Naive B cell (primary cell): ENCODE results near the gene KNOP1. TPM values are rescaled to one million over a fixed set of nuclear protein-coding genes. Genes with fewer than 3 reads are reported as not detected.

Experiments
- ATAC-seq, 2 donors: fragments of 150-1000 bp; cut with Tn5 transposase; 2 replicates each; pipeline ENCODE4 v1.10.0; 2021; ENCODE audit warnings: low read depth in 2 of 2, mild to moderate bottlenecking in 2 of 2, moderate library complexity in 2 of 2
- DNase-seq: peaks from one replicate; pipeline ENCODE4 v3.0.0; 2022
- H3K27ac Mint-ChIP-seq, 6 donors: one replicate each; pipeline ENCODE4 v1.8.0; 2020 to 2022; ENCODE audit warnings: mild to moderate bottlenecking in 6 of 6, mixed read lengths in 6 of 6, moderate library complexity in 5 of 6, inconsistent platforms in 2 of 6
- H3K27me3 Mint-ChIP-seq, 3 donors: one replicate each; pipeline ENCODE4 v1.8.0; 2021 to 2022; ENCODE audit warnings: mixed read lengths in 3 of 3, mild to moderate bottlenecking in 1 of 3
- H3K36me3 Mint-ChIP-seq, 2 donors: one replicate each; pipeline ENCODE4 v1.8.0; 2020 to 2022; ENCODE audit warnings: mixed read lengths in 2 of 2, inconsistent platforms in 1 of 2, mild to moderate bottlenecking in 1 of 2
- H3K4me1 Mint-ChIP-seq, 3 donors: one replicate each; pipeline ENCODE4 v1.8.0; 2020 to 2022; ENCODE audit warnings: mixed read lengths in 3 of 3, inconsistent platforms in 1 of 3, mild to moderate bottlenecking in 1 of 3, moderate library complexity in 1 of 3
- H3K4me3 Mint-ChIP-seq, 8 donors: one replicate each; pipeline ENCODE4 v1.8.0; 2020 to 2022; ENCODE audit warnings: mild to moderate bottlenecking in 8 of 8, mixed read lengths in 8 of 8, moderate library complexity in 8 of 8, inconsistent platforms in 2 of 8
- H3K9me3 Mint-ChIP-seq, 7 donors: one replicate each; pipeline ENCODE4 v1.8.0; 2020 to 2022; ENCODE audit warnings: mixed read lengths in 7 of 7, mild to moderate bottlenecking in 5 of 7, inconsistent platforms in 2 of 7, moderate library complexity in 1 of 7
- polyA plus RNA-seq, 6 donors: library from polyadenylated mRNA; unstranded; fragments of 300-500 nt; fragmentation: Illumina TruSeq; gene quantifications; one replicate each; pipeline ENCODE4 v1.2.3, GENCODE V29; 2021; ENCODE audit warnings: low read depth in 6 of 6

Gene KNOP1
- polyA plus RNA-seq, 6 donors from 2014 or later, result 2.2 to 8.3 (median 5.9) TPM

- H3K9me3 Mint-ChIP-seq, result no peaks in the 10 kb centered on the region
- peaks cover 0 to 4% (median 0%) of the 10 kb centered on the region in 3 donors for H3K4me1 Mint-ChIP-seq
- no peaks in the 10 kb centered on the region for H3K27me3 Mint-ChIP-seq
- H3K4me3 Mint-ChIP-seq, result no peak overlapping the region
- ATAC-seq, result no peak
- no peak for DNase-seq
- peak overlapping the region in 3 of 6 donors; percentile 41 to 86 (median 61) for H3K27ac Mint-ChIP-seq
- H3K36me3 Mint-ChIP-seq, result peaks cover 10 to 19% of the 10 kb centered on the region in 2 donors
These were observed 19.3 kb downstream of the KNOP1 start for GRCh38 chr16:19698480-19699465.

DNA sequence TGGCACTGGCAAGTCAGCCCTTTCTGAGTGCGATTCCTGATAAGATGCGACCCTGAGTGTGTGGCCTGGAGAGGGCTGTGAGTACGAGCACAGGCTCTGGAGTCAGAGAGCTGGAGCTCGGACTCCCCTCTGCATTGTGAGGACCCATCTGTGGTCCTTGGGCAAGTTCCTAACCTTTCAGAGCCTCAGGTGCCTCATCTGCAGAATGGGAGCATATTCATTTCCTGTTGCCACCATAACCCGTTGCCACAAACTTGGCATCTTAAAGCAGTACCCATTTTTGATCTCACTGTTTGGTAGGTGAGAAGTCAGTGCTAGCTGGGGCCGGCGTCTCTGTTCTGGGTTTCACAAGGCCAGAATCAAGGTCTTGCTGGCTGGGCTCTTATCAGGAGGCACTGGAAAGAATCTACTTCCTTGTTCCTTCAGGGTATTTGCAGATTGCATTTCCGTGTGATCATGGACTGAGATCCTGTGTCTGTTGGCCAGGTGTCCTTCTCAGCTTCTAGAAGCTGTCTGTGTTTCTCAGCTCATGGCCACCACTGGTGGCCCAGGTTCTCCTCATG is 20.2 kb downstream of the KNOP1 start:
- Mint-ChIP-seq H3K9me3 (no peaks in the 10 kb centered on the region), H3K27me3 (no peaks in the 10 kb centered on the region), H3K4me3 (no peak overlapping the region), H3K4me1 (peaks cover 0 to 4% (median 0%) of the 10 kb centered on the region in 3 donors), H3K27ac (peak overlapping the region in 2 of 6 donors; percentile 69 to 86), H3K36me3 (peaks cover 10 to 12% of the 10 kb centered on the region in 2 donors)
- DNase-seq (no peak), ATAC-seq (no peak)

GRCh38 chr16:19696961-19697360 is 21.1 kb downstream of the KNOP1 start:
- peak overlapping the region in 1 of 6 donors; percentile 59 for H3K27ac Mint-ChIP-seq
- ATAC-seq, result no peak
- no peaks in the 10 kb centered on the region for H3K9me3 Mint-ChIP-seq
- no peaks in the 10 kb centered on the region for H3K27me3 Mint-ChIP-seq
- no peak overlapping the region for H3K4me3 Mint-ChIP-seq
- DNase-seq, result no peak
- peaks cover 10 to 12% of the 10 kb centered on the region in 2 donors for H3K36me3 Mint-ChIP-seq
- peaks cover 0 to 4% (median 0%) of the 10 kb centered on the region in 3 donors for H3K4me1 Mint-ChIP-seq

DNA sequence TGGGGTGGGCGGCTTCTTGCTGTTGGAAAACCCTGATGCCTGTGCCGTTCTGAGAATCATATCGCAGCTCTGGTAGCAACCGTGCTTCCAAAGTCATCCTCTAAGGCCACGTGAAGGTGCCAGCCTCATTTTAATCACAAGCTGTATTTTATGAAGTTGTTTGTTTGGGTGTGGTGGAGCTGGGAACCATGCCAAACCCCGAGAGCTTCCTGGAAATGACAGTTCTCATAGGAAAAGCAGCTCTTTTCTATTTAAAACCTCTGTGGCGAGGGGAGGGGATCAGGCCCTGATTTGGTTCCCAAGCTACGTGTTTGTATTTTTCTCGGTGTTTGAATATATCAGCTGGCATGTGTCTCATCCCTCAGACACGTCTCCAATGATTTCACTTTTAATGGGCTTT is 21.7 kb downstream of the KNOP1 start:
- Mint-ChIP-seq H3K9me3 (no peaks in the 10 kb centered on the region), H3K27ac (peak overlapping the region in 2 of 6 donors; percentile 19 to 83), H3K4me1 (peaks cover 0 to 4% (median 0%) of the 10 kb centered on the region in 3 donors), H3K36me3 (peaks cover 10 to 15% of the 10 kb centered on the region in 2 donors), H3K4me3 (no peak overlapping the region), H3K27me3 (no peaks in the 10 kb centered on the region)
- no peak for ATAC-seq
- no peak for DNase-seq

GRCh38 chr16:19694989-19695388 is 23.0 kb downstream of the KNOP1 start:
- H3K9me3 Mint-ChIP-seq, result no peaks in the 10 kb centered on the region
- no peak for ATAC-seq
- peaks cover 9 to 10% of the 10 kb centered on the region in 2 donors for H3K36me3 Mint-ChIP-seq
- no peak for DNase-seq
- peaks cover 0 to 4% (median 0%) of the 10 kb centered on the region in 3 donors for H3K4me1 Mint-ChIP-seq
- H3K27ac Mint-ChIP-seq, result no peak overlapping the region
- H3K4me3 Mint-ChIP-seq, result no peak overlapping the region
- no peaks in the 10 kb centered on the region for H3K27me3 Mint-ChIP-seq

GRCh38 chr16:19691161-19691711 is 26.8 kb downstream of the KNOP1 start:
- DNase-seq, result no peak
- no peak for ATAC-seq
- Mint-ChIP-seq H3K27ac (peak overlapping the region in 3 of 6 donors; percentile 32 to 94 (median 53)), H3K36me3 (peaks cover 8 to 10% of the 10 kb centered on the region in 2 donors), H3K4me3 (no peak overlapping the region), H3K9me3 (no peaks in the 10 kb centered on the region), H3K27me3 (no peaks in the 10 kb centered on the region), H3K4me1 (no peaks in the 10 kb centered on the region)

GRCh38 chr16:19690196-19690595 is 27.8 kb downstream of the KNOP1 start:
- Mint-ChIP-seq H3K36me3 (peaks cover 18 to 20% of the 10 kb centered on the region in 2 donors), H3K27me3 (no peaks in the 10 kb centered on the region), H3K27ac (no peak overlapping the region), H3K9me3 (peaks cover 0 to 7% (median 0%) of the 10 kb centered on the region in 7 donors), H3K4me1 (no peaks in the 10 kb centered on the region), H3K4me3 (no peak overlapping the region)
- DNase-seq, result no peak
- ATAC-seq, result no peak

- H3K4me1 Mint-ChIP-seq, result no peaks in the 10 kb centered on the region
- no peak overlapping the region for H3K27ac Mint-ChIP-seq
- no peak for ATAC-seq
- H3K36me3 Mint-ChIP-seq, result peaks cover 25 to 29% of the 10 kb centered on the region in 2 donors
- H3K4me3 Mint-ChIP-seq, result no peak overlapping the region
- H3K27me3 Mint-ChIP-seq, result no peaks in the 10 kb centered on the region
- no peak for DNase-seq
- H3K9me3 Mint-ChIP-seq, result peaks cover 0 to 10% (median 3%) of the 10 kb centered on the region in 7 donors
These were observed 28.7 kb downstream of the KNOP1 start for GRCh38 chr16:19689342-19689741.

- peaks cover 0 to 10% (median 3%) of the 10 kb centered on the region in 7 donors for H3K9me3 Mint-ChIP-seq
- ATAC-seq (no peak), DNase-seq (no peak)
- no peak overlapping the region for H3K4me3 Mint-ChIP-seq
- H3K36me3 Mint-ChIP-seq, result peaks cover 31 to 32% of the 10 kb centered on the region in 2 donors
- no peak overlapping the region for H3K27ac Mint-ChIP-seq
- no peaks in the 10 kb centered on the region for H3K27me3 Mint-ChIP-seq
- no peaks in the 10 kb centered on the region for H3K4me1 Mint-ChIP-seq
These were observed 29.5 kb downstream of the KNOP1 start for GRCh38 chr16:19688396-19689024.

DNA sequence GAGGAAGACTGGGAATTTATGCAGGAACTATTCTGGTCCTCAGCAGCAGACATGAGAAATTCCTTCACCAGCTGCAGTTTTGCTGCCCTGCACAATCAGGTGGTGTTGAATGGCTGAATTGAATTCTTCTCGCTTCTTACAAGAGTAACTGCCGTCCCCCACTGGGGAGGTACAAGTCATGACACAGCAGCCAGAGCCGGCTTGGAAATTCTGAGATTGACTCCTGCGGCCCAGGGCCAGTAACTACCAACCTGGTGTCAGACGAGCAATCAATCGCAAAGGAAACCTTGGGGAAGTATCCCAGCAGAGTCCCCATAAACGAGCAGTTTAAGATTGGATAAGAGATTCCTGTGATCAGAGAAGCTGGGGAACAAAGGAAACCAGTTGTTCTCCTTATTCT is 30.7 kb downstream of the KNOP1 start:
- H3K9me3 Mint-ChIP-seq, result peaks cover 0 to 12% (median 3%) of the 10 kb centered on the region in 7 donors
- DNase-seq (no peak), ATAC-seq (no peak)
- peaks cover 40 to 43% of the 10 kb centered on the region in 2 donors for H3K36me3 Mint-ChIP-seq
- no peaks in the 10 kb centered on the region for H3K4me1 Mint-ChIP-seq
- peak overlapping the region in 1 of 6 donors; percentile 65 for H3K27ac Mint-ChIP-seq
- H3K27me3 Mint-ChIP-seq, result no peaks in the 10 kb centered on the region
- no peak overlapping the region for H3K4me3 Mint-ChIP-seq

- Mint-ChIP-seq H3K4me1 (no peaks in the 10 kb centered on the region), H3K27ac (no peak overlapping the region), H3K9me3 (peaks cover 0 to 12% (median 3%) of the 10 kb centered on the region in 7 donors), H3K27me3 (no peaks in the 10 kb centered on the region), H3K4me3 (no peak overlapping the region), H3K36me3 (peaks cover 42 to 44% of the 10 kb centered on the region in 2 donors)
- no peak for DNase-seq
- no peak for ATAC-seq
These were observed 32.9 kb downstream of the KNOP1 start for GRCh38 chr16:19685176-19685575.

DNA sequence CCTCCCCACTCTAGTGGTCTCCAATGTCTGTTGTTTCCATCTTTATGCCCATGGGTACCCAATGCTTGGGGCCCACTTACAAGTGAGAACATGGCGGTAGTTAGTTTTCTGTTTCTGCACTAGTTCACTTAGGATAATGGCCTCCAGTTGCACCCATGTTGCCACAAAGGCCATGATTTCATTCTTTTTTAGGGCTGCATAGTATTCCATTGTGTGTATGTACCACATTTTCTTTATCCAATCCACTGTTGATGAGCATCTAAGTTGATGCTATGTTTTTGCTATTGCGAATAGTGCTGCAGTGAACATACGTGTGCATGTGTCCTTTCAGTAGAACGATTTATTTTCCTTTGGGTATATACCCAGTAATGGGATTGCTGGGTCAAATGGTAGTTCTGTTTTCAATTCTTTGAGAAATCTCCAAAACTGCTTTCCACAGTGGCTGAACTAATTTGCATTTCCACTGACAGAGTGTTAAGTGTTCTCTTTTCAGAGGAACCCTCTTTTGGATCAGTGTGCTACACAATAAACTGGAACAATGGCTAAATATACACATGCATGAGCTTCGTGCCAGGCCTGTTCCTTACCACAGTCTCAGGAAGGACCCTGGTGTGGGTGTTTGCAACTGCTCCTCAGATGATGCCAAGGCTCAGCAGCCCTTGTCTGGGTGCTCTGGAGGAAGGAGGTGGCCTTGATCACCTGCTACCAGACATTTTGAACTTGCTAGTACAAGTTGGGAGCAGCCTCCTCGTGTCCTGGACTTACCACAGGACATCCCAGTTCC is 34.4 kb downstream of the KNOP1 start:
- H3K4me3 Mint-ChIP-seq, result no peak overlapping the region
- DNase-seq (no peak), ATAC-seq (no peak)
- H3K27me3 Mint-ChIP-seq, result no peaks in the 10 kb centered on the region
- peaks cover 0 to 12% (median 3%) of the 10 kb centered on the region in 7 donors for H3K9me3 Mint-ChIP-seq
- peaks cover 42 to 47% of the 10 kb centered on the region in 2 donors for H3K36me3 Mint-ChIP-seq
- H3K27ac Mint-ChIP-seq, result no peak overlapping the region
- no peaks in the 10 kb centered on the region for H3K4me1 Mint-ChIP-seq
